LHCN-M2 (cell line): ENCODE data around the gene RTTN. TPM values are rescaled to one million over a fixed set of nuclear protein-coding genes. Genes with fewer than 3 reads are reported as not detected.

Source experiments
- DNase-seq: peaks from one replicate; pipeline ENCODE4 v3.0.0-alpha.2; 2012; ENCODE audit warnings: low read depth
- total RNA-seq: library from RNA; depleted of rRNA; stranded (reverse); fragments of >200 nt; gene quantifications from 2 replicates; pipeline ENCODE4 v1.2.3, GENCODE V29; 2014

RTTN gene
- total RNA-seq, 1 experiment from 2014 or later = 24.5 TPM

DNA sequence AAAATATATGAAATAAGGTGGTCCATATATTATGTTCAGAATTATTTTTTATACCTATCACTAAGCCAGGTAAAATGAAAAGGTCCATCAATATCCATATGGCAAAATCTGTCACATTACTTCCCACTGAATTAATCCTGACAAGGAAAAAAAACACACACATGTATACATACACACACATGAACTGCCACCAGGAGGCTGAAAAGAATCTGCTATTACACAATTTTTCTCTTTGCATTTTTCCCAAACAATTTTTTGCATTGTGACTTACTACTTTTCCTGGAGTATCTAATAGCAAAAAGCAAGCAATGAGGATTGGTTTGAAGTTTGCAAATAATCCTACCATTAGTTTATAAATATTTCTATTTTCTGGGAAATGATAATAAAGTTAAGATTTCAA is 129.6 kb downstream of the RTTN start:
- no peak for DNase-seq

DNA sequence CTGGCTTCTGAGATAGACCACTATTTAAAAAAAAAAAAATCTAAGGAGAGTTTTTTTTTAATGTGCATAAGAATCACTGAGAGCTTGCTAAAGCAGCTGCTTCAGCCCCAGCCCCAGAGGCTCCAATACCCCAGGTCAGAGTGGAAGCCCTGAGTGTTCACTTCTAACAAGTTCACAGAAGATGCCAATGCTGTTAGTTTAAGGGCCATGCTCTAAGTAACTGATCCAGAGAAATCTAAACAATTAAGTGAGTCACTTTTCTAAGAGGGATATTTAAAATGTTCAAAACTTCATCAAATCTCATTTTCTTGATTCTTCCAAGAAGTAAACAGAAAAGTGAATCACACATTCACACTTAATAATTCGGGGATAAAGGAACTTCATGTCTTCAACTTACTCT is 131.4 kb downstream of the RTTN start:
- DNase-seq = peak; percentile 6

DNA sequence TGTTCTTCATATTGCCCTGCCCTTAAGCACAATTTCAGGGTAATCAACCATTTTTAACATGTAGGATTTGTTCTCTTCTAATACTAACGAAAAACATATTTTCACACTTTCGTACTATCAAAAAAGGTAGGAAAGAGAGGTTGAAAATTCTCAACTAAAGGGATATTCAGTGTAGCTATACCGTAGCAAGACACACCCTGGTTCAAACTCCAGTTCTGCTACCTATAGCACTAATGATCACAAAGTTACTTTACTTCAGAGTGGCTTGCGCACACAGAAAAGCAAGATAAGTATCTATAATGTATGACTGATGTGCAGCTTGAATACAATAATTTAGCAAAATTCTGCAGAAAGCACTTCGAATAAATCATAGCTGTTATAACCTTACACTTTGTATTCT is 132.1 kb downstream of the RTTN start:
- no peak for DNase-seq

- DNase-seq = peak; percentile 35
Measured at GRCh38 chr18:70072678-70073077, 132.8 kb downstream of the RTTN start.

DNA sequence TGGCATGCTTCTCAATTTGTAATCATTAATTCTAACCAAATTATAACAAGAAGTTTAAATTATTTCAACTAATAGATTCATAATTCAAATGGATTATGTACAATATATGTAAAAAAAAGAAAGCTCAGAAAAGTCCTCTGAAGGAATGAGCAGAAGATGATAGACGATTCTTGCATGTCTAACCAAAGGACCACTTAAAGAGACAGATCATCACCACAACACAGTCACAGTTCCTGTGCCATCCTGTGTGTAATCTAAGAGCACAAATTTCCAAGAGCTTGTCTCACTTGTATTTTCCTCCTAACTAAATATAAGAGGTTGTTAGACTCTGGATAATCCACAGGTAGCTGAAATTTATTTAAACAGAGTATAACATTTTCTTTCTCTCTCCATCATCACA is 135.5 kb downstream of the RTTN start:
- DNase-seq = no peak

DNA sequence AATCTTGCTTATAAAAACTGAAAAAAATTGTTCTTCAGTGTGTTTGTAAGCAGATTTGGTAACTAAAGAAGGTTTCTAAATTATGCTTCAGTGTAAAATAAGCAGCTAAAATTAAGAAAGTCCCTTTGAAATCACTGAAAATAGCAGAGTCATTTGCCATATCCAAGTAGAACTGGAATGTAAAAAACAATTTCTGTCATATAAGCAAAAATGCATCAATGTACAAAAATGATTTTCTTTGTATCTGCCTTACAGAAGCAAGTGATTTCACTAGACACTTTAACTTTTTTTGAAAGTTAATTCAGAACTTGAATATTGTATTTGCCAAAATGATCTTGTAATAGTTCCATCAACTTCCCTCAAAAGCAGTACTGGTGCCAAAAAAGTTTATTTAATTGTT is 136.1 kb downstream of the RTTN start:
- no peak for DNase-seq

GRCh38 chr18:70068981-70069380 is 136.5 kb downstream of the RTTN start:
- DNase-seq = no peak

DNA sequence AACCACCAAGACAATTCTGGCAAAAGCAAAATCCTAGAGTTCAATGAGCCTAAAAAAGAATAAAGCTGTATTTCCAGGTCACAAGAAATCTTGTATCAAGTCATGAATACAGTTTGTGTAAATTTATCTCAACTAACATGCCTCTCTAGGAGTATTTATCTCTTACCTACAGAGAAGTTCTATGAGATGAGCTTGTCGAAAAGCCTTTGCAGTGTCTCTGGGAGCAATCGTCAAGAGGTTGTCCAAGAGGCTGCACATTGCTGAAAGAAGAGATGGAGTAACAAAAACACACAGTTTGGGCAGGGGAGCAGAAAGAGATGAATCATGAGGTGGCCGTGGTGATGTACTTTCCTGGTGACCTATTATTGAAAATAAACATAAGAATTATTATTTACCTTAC is 145.8 kb downstream of the RTTN start:
- DNase-seq = no peak

GRCh38 chr18:70058916-70059315 is 146.6 kb downstream of the RTTN start:
- DNase-seq = no peak

DNA sequence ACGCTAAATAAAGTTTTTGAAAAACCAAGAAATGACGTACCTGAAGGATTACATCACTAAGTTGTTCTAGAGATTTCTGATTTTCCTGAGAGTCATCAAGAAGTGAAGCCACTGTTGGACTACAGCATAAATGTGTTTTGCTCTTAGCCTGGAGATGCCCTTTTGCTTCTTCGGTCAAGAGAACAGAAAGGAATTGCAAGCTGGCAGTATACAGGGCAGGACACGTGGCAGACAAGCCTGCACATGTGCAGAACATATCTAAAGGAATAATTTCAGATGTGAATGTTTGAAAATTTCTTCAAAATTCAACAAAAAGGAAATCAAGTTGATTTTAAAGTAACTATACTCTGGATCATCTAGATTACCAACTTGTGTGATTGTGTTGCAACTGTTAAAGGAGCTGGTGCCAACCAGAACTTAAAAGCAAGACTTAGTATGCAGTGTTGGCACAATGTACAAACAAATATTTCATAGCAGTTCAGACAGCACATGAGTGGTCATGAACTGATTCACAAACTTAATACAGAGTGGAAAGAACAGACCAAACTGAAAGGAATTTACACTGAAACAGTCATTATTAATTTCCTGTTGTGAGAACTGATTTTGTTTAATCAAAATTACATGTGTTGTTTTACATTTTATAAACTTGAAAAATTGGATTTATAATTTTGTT is 157.4 kb downstream of the RTTN start:
- peak; percentile 73 for DNase-seq

DNA sequence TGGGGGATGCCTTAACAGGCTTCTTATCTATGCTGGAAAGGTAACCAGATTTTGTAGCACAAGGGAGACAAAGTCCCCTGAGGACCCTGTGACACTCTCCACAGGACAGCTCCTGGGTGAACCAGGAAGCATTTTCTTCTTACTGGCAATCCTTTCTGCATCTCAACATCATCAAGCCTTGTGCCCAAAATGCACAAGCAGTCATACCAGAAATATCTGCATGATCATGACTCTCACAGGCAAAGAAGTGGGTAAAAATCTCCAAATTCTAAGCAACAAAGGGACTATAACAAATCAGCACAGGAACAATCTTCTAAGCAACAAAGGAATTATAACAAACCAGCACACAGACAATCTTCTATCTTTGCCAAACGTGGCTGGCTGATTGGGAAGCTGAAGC is 158.7 kb downstream of the RTTN start:
- peak; percentile 8 for DNase-seq

DNA sequence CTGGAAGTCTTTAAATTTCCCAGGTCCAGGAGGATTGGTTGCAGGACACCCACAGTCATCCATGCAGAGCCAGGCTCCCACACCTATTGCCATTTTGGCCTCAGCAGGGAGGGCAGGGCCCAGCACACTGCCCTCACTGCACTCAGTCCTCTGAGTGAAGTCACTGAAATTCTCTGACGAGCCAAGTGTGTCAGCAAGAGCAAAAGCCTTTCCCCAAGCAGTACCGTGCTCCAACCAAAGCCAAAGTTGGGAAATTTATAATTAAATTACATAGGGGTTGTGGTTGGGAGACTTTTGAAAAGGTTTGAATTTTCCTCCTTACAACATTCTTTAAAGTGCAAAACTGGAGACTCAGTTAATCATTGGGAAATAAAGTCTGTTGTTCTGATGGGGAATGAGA is 159.3 kb downstream of the RTTN start:
- DNase-seq = peak; percentile 39

DNA sequence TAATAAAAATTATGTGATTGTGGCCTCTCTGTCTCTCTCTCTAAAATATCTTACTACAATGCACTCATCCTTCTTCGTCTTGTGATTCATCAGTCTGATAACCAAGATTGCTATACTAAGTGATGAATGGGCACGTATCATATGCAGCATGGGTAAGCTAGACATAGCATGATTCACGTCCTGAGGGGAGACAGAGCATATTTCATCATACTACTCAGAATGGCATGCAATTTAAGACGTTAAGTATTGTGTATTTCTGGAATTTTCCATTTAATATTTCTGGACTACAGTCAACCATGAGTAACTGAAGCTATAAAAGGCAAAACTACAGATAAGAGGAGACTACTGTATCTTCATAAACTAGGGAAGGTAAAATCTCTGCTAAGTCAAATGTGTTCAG is 160.9 kb downstream of the RTTN start:
- peak; percentile 99 for DNase-seq

DNA sequence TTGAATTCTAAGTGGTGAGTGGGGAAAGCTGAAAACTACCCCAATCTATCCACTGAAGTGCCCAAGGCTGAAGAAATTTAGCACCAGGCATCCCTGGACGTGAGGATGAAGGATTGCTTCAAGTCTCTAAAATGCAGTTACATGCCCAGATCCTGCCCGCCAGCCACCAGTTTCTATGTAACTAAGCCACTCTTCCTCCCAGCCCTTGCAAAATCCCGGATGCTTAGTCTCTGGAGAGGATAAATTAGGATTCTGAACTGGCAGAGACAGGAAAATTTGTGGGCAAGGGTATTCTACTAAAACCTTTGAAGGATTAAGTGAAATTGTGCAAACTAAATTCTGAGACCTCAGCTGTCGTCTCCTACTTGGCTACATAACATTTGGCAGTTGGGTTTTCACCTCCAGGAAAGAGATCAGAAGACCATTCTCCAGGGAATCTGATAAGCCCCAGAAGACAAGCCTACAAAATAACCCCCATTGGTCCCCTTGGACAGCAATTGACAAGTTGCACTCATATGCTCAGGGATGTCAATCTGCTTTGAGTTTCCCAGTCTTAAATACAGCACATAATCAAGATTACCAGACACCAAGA is 163.9 kb downstream of the RTTN start:
- DNase-seq = peak; percentile 76

GRCh38 chr18:70039186-70039585 is 166.3 kb downstream of the RTTN start:
- no peak for DNase-seq

GRCh38 chr18:70037431-70038061 is 167.9 kb downstream of the RTTN start:
- no peak for DNase-seq

DNA sequence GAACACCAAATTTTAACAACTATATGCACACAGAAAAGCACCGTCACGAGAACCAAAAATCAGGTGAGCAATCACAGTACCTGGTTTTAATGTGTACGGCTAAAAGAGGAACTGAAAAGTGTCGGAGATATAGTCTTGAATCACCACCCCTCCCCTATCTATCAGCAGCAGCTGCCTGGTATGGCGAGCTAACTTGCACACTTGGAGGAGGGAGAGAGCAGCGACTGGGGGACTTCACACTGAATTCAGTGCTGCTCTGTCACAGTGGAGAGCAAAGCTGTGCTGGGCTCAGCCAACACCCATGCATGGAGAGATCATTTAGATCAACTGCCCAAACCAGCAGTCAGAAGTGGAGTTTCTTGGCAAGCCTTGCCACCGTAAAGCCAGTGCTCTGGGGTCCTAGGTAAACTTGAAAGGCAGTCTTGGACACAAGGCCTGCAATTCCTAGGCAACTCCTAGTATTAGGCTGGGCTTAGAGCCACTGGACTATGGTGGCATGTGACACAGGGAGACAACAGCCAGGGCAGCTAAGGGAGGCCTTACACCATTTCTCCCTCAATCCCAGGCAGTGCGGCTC is 168.6 kb downstream of the RTTN start:
- no peak for DNase-seq

GRCh38 chr18:70036168-70036567 is 169.3 kb downstream of the RTTN start:
- DNase-seq = no peak

DNA sequence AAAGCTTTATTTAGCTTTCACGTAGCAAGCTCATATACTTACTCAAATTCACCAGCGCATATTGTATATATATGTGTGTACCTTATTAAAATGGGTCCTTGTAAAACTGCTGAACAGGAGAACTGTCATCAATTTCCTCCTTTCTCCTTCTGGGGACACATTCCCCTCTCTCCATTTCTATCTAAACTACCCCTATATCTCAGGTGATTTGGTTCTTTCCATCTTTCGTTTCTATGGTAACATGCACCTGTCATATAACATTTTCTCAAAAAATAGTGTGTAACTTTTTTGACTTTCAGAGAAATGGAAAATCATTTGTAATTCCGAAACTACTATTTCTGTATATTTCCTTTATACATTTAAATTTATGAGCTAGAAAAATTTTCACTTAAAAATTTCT is 174.3 kb downstream of the RTTN start:
- no peak for DNase-seq

- DNase-seq = no peak
Measured at GRCh38 chr18:70030728-70031127, 174.8 kb downstream of the RTTN start.

GRCh38 chr18:70029163-70029562 is 176.3 kb downstream of the RTTN start:
- no peak for DNase-seq

DNA sequence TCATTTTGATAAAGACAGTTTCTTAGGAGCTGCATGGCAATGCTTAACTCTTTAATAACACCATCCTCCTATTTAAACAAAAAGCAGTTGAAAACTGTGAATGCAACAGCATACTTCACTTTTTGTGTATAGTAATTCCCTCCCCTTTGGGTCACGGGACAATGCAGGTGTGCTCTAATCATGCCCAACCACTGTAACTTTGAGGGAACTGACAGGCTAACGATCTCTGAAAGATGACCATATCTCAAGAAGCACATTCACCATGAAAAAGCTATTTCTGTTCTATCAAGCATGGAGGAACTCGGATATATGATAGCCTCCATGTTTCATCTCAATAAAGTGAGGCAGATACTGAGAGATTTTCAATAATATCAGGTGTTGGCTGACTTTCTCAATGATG is 176.8 kb downstream of the RTTN start:
- DNase-seq = no peak

DNA sequence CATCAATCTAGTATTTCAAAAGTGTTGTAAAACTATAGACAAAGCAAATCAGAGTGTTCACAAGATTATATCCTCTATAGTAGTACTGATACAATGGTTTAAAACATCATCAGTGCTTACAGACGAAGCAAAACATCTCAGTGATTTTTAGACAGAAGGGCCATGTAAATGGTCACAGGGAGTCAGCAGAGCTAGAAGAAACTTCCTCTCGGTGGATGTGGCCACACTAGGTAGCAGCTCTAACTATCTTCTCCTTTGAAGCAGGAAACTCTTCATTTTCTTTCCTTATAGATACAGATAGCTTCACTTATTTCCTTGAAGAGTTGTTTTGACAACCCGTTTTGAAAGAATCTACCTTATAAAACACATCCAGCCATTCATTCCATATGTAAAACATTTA is 177.4 kb downstream of the RTTN start:
- DNase-seq = no peak
